ES-I3 (cell line): ENCODE results near the gene MYH9.
A peak's percentile ranks its signal among the peaks of the same experiment; 100 is the strongest.

ENCODE experiments used
- H3K36me3 ChIP-seq: 2 replicates; pipeline ENCODE4 v1.6.1; 2013; ENCODE audit warnings: mild to moderate bottlenecking, low read length, control low read depth, moderate library complexity; ENCODE audit not compliant: insufficient read depth
- H3K4me1 ChIP-seq: 2 replicates; pipeline ENCODE4 v1.6.1; 2013; ENCODE audit warnings: mild to moderate bottlenecking, control low read depth, low read length; ENCODE audit not compliant: insufficient read depth
- H3K9ac ChIP-seq: 2 replicates; pipeline ENCODE4 v1.6.1; 2013; ENCODE audit warnings: low read depth, mild to moderate bottlenecking, low read length, moderate library complexity
- H3K9me3 ChIP-seq: 2 replicates; pipeline ENCODE4 v1.6.1; 2013; ENCODE audit warnings: mild to moderate bottlenecking, low read length, moderate library complexity; ENCODE audit not compliant: control insufficient read depth, insufficient read depth

MYH9 gene

DNA sequence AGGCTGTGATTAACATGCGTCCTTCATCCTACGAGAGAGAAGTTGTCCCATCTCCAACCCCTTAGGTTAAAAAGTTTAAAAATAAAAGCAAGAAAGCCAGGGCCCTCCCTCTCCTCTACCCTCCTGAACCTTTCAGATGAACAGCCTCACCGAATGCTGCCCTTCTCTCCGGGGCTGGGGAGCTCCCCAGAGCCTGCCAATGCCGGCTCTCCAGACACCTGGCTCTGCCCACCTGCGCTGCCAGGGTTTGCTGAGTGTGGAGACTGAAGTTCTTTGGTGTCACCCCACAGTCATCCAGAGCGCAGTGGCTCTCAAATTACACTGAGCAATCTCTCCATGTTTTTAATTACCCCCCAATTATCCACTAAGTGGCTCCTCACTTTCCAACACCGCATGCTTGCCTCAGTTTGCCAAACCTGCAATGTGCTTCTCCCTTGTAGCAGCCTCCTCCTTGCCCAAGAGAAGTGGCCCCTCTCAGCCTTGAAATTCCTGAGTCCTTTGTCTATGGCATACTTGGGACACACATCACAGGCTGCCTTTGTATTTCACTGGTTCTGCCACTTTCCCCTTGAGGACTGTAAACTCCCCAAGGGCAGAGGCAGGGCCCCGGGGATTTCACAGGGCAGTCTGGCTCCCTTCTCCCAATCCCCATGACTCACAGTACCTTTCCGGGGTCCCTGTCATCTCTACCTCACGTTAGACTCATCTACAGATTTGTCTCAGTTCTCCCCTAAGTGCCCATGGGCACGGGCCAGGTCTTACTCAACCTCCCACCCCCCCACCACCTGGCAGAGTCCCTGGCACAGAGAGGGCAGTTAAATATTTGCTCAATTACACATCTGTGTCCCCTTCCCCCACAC lies 2.0 kb downstream of the MYH9 start:
- Histone ChIP-seq H3K9me3 (no peaks in the 10 kb centered on the region), H3K9ac (peak overlapping the region; percentile 83), H3K4me1 (peaks cover 3% of the 10 kb centered on the region), H3K36me3 (0 out of 2 replicates have a peak, but pooled peaks cover 5% of the 10 kb centered on the region)

DNA sequence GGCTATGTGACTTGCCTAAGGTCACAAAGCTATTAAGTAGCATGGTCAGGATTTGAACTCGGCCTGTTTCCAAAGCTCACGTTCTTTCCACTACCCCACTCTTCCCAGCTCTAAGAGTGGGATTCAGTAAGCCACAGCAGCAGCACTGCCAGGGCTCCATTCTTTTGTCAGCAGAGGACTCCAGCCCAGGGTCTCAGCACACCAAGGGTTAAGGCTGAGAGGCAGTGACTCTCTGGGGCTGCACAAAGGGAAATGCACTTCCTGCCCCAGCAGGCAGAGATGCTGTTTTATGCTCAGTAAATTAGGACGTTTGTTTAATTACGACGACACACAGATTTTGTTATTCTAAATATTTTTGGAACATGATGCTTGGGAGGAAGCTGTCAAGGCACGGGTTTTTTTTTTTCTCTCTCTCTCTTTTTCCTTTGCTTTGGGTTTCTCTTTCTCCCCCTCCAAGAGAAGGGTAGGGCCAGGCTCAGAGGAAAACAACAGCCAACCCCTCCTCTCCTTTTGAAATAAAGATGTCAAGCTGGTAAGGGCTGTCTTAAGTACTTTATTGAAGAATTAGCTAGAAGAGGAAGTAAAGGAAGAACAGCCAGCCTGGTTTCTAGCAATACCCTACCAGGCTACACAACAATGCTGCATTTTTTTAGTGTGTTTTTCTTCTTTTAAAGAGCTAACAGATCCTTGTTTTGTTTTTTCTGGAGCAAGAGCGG lies 2.8 kb downstream of the MYH9 start:
- Histone ChIP-seq H3K9me3 (no peaks in the 10 kb centered on the region), H3K36me3 (0 out of 2 replicates have a peak, but pooled peaks cover 5% of the 10 kb centered on the region), H3K4me1 (peaks cover 3% of the 10 kb centered on the region), H3K9ac (peak overlapping the region; percentile 83)

DNA sequence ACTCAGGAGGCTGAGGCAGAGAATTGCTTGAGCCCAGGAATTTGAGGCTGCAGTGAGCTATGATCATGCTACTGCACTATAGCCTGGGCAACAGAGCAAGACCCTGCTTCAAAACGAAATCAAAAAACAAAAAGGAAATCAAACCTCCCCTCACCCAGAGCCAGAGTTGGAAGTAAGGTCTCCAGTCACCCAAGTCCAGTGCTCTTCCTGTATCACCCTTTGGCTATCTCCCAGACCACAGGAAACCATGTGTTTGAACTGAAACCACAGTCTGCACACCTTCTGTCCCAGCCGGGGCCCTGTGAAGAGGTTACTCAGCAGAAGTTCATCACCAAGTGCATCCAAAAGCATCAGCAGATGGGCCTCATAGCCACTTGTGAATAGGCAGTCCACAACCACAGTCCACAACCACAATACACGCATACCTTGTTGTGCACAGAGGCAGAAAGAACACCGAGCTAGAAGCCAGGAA lies 4.6 kb downstream of the MYH9 start:
- no peaks in the 10 kb centered on the region for H3K9me3 ChIP-seq
- H3K36me3 ChIP-seq, result 0 out of 2 replicates have a peak, but pooled peaks cover 6% of the 10 kb centered on the region
- peaks cover 3% of the 10 kb centered on the region for H3K4me1 ChIP-seq
- no peak overlapping the region for H3K9ac ChIP-seq

DNA sequence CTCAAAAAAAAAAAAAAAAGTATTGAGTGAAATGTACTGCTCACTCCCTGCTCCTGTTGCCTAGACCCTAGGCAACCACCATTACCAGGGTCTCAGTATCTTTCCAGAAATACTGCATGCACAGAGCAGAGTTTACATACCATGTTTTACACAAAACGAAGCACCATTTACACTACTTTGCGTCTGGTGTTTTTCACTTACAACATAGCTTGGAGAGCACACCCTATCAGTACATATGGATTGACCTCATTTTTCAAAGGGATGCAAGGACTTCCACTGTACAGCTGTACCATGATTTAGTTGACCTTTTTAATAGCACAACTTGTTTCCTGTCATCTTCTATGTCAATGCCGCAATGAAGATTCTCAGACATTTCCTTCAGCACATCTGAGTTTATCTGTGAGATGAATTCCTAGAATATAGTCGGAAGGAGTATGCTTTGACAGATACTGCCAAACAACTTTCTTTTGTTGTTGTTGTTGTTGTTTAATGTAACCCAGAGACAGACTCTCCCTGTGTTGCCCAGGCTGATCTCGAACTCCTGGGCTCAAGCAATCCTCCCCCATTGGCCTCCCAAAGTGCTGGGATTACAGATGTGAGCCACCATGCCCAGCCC lies 6.1 kb downstream of the MYH9 start:
- no peak overlapping the region for H3K9ac ChIP-seq
- H3K4me1 ChIP-seq, result peaks cover 3% of the 10 kb centered on the region
- peaks cover 10% of the 10 kb centered on the region; the same call in 1 of the 2 replicates for H3K36me3 ChIP-seq
- no peaks in the 10 kb centered on the region for H3K9me3 ChIP-seq

DNA sequence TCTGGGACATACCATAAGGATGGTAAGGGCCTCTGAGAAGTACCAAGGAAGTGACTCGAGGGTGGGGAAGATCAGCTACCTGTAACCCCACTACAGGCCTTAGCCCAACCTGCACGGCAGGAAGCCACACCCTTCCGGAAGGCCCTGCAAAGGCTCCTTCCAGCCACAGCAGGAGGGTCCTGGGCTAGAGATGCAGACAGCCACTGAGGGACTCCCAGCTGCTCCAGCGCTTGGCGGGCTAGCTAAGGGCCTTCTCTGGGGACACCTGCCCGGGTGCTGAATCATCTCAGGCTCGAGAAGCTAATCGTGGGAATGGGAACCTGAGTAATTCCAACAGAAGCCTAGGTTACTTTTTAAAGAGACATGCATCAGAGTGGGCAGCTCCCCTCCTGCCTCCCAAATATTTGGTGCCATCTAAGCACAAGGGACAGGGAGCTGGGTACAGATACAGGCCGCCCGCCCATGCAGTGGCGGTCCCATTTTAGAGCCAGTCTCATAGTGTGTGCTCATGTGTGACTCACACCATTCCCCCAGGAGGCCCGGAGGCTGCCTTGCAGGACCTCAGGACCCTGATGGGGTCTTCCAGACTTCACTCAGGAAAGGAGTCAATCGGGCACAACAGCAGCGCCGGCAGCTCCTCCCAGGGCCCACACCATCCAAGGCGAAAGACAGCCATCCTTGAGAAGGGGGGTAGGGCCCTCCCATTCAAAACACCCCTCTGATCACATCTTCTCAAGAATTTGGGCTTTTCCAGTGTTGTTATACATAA lies 8.0 kb downstream of the MYH9 start:
- no peak overlapping the region for H3K9ac ChIP-seq

DNA sequence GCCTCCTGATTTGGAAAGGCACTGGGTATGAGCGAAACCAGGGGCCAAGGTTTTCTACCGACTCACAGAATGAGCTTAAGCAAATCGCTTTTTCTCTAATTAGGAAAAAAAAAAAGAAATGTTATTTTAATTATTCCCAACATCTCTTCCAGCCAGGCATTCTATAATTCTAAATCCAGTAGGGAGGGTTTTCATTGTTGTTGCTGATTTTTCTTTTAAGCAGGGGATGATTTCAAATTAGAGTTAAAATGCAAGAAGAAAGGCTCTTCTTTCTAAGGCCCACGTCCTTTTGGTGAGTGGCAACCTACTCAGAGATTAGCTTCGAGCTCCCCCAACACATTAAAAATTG lies 8.9 kb downstream of the MYH9 start:
- H3K9me3 ChIP-seq, result no peaks in the 10 kb centered on the region
- H3K4me1 ChIP-seq, result peaks cover 15% of the 10 kb centered on the region; the same call in 1 of the 2 replicates
- H3K9ac ChIP-seq, result no peak overlapping the region
- H3K36me3 ChIP-seq, result peaks cover 10% of the 10 kb centered on the region; the same call in 1 of the 2 replicates

More for the DNA sequence above, 8.0 kb downstream of the MYH9 start:
- no peaks in the 10 kb centered on the region for H3K9me3 ChIP-seq
- peaks cover 10% of the 10 kb centered on the region; the same call in 1 of the 2 replicates for H3K36me3 ChIP-seq
- peaks cover 11% of the 10 kb centered on the region for H3K4me1 ChIP-seq

DNA sequence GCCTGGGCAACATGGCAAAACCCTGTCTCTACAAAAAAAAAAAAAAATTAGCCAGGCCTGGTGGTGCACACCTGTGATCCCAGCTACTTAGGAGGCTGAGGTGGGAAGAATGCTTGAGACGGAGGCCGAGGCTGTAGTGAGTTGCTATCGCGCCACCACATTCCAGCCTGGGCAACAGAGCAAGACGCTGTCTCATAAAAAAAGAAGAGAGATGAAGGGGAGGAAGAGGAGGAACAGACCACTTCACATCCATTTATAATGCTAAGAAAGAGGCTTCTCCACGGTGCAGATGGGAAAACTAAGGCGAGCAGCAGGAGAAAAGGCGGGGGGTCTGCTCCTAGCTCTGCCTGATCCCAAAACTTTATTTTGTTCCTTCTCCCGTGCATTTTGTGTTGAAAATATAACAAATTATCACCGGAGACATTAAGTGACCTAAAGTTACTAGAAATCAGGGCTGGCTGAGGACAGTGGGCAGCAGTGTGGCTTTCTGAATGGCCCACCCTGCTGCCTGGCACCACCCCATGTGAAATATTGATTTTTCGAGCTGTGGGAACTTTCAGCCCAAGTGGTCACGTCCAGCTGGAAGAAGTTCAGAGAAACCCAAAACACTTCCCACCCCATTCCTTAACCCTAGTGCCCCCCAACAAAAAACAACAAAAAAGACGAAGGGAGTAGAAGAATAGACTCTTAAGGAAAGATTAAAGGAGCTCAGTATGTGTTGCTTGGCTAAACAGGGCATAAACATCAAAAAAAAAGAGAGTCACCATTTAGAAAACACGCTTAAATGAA lies 9.5 kb downstream of the MYH9 start:
- Histone ChIP-seq H3K9ac (no peak overlapping the region), H3K36me3 (peaks cover 10% of the 10 kb centered on the region; the same call in 1 of the 2 replicates), H3K4me1 (peaks cover 19% of the 10 kb centered on the region; the same call in 1 of the 2 replicates), H3K9me3 (no peaks in the 10 kb centered on the region)

- Histone ChIP-seq H3K4me1 (peaks cover 21% of the 10 kb centered on the region; the same call in 1 of the 2 replicates), H3K9ac (no peak overlapping the region), H3K36me3 (peaks cover 10% of the 10 kb centered on the region; the same call in 1 of the 2 replicates), H3K9me3 (no peaks in the 10 kb centered on the region)
Observed at GRCh38 chr22:36377022-36377631, 10.6 kb downstream of the MYH9 start.

DNA sequence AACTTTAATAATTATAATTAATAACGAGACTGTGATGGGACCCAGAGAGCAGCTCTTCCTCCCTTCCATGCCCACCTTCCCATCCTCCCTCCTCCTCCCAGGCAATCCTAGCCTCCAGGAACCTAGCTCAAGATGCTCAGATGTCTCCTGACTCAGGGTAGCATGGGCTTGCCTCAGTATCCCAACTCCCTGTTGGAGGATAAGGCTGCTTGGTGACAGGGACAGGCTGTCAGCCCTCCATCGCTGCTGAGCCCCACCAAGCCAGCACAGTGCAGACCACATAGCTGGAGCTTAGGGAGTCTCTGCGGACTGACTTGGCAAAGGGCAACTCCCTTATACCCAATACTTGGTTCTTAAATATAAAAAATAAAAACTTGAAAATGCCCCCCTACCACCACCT lies 11.5 kb downstream of the MYH9 start:
- H3K36me3 ChIP-seq, result peaks cover 10% of the 10 kb centered on the region; the same call in 1 of the 2 replicates
- no peak overlapping the region for H3K9ac ChIP-seq
- no peaks in the 10 kb centered on the region for H3K9me3 ChIP-seq
- H3K4me1 ChIP-seq, result peaks cover 22% of the 10 kb centered on the region

DNA sequence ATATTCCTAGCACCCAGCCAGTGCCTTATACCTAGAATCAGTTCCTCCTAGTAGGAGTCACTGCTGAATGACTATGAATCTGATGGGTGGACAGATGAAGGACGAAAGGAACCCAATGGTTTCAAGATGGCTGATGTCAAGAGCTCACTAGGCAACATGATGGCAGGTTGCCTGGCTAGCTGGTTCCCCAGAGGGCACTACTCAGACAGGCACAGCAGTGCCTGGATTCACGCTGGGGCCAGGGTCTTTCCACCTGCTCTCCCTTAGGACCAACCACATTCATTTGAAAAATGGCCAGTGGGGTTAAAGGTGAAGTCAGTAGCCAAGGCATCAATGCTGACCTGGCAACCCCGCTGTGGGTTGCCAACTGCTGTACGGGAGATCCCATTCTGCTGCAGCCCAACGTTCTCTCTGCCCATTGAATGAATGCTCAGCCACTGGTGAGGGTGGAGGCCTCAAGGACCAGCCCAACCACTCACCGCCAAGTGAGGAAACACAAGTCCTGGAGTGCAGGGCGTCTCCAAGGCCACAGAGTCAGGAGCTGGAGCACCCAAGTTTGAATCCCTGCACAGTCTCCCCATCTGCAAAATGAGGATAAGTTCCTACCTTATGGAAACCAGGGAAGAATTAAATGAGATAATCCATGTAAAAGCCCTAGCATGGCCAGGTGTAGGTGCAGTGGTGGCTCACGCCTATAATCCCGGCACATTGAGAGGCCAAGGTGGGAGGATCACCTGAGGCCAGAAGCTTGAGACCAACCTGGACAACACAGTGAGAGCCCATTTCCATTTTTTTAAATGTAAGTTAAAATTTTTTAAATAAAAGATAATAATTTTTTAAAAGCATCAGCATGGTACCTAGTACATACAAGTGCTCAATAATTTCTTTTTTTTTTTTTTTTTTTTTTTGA lies 12.4 kb downstream of the MYH9 start:
- no peaks in the 10 kb centered on the region for H3K9me3 ChIP-seq
- peaks cover 29% of the 10 kb centered on the region for H3K4me1 ChIP-seq
- H3K9ac ChIP-seq, result no peak overlapping the region

GRCh38 chr22:36374603-36375024 lies 13.2 kb downstream of the MYH9 start:
- no peaks in the 10 kb centered on the region for H3K9me3 ChIP-seq
- no peak overlapping the region for H3K9ac ChIP-seq
- peaks cover 5% of the 10 kb centered on the region; the same call in 1 of the 2 replicates for H3K36me3 ChIP-seq

More for the DNA sequence above, 12.4 kb downstream of the MYH9 start:
- peaks cover 5% of the 10 kb centered on the region; the same call in 1 of the 2 replicates for H3K36me3 ChIP-seq

DNA sequence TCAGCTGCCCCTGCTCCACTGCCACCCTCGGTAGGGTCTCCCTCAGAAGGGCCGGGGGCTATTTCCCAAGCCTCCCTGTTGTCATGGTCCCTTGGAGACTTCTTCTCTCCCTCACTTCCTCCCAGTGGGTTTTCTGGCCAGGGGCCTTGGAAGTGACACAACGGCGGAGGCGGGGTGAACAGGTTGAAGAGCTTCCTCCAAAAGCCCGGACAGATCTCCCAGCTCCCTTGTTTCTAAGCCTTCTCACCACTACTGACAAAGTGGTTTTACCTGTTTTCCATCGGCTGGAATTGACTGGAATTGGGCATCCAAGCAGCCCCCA lies 14.5 kb downstream of the MYH9 start:
- Histone ChIP-seq H3K9me3 (no peaks in the 10 kb centered on the region), H3K36me3 (peaks cover 5% of the 10 kb centered on the region; the same call in 1 of the 2 replicates), H3K9ac (no peak overlapping the region), H3K4me1 (peaks cover 49% of the 10 kb centered on the region)

More at GRCh38 chr22:36374603-36375024, 13.2 kb downstream of the MYH9 start:
- peaks cover 36% of the 10 kb centered on the region for H3K4me1 ChIP-seq
